ENCODE data around the gene KIDINS220. TPM values are rescaled to one million over a fixed set of nuclear protein-coding genes. Genes with fewer than 3 reads are reported as not detected.

The KIDINS220 gene
- total and polyA plus RNA-seq, 9 donors, result 39.9 to 70.0 (median 53.5) TPM

GRCh38 chr2:8684878-8685696 is 152.3 kb downstream of the KIDINS220 start:
- Histone ChIP-seq H3K27ac (ENCODE audit: low read length) (peak overlapping the region; percentile 59), H3K9me3 (replicated peaks; ENCODE audit: control insufficient read depth, low read depth, low read length) (no peaks in the 10 kb centered on the region), H3K4me1 (ENCODE audit: control insufficient read depth, insufficient read depth, low read length) (peaks cover 26% of the 10 kb centered on the region), H3K4me3 (ENCODE audit: low read length) (peak overlapping the region; percentile 44), H3K36me3 (ENCODE audit: control insufficient read depth, insufficient read depth, low read length) (no peaks in the 10 kb centered on the region), H3K27me3 (ENCODE audit: control insufficient read depth, insufficient read depth, low read length) (peaks cover 20% of the 10 kb centered on the region)
- WGBS (ENCODE audit: insufficient coverage), result under 1% methylated on average over 87 of the region's 87 CpGs
- DNase-seq, result peak; percentile 43

GRCh38 chr2:8684540-8684877 is 152.9 kb downstream of the KIDINS220 start:
- DNase-seq, result peak; percentile 66
- peaks cover 30% of the 10 kb centered on the region for H3K4me1 ChIP-seq (ENCODE audit: control insufficient read depth, insufficient read depth, low read length)
- H3K27me3 ChIP-seq (ENCODE audit: control insufficient read depth, insufficient read depth, low read length), result peaks cover 20% of the 10 kb centered on the region
- H3K36me3 ChIP-seq (ENCODE audit: control insufficient read depth, insufficient read depth, low read length), result no peaks in the 10 kb centered on the region
- H3K27ac ChIP-seq (ENCODE audit: low read length), result peak overlapping the region; percentile 59
- H3K4me3 ChIP-seq (ENCODE audit: low read length), result peak overlapping the region; percentile 44
- no peaks in the 10 kb centered on the region for H3K9me3 ChIP-seq (replicated peaks; ENCODE audit: control insufficient read depth, low read depth, low read length)
- whole genome bisulfite sequencing (ENCODE audit: insufficient coverage), result 33% methylated on average over 3 of the region's 3 CpGs

GRCh38 chr2:8682719-8683667 is 154.4 kb downstream of the KIDINS220 start:
- H3K4me1 ChIP-seq (ENCODE audit: control insufficient read depth, insufficient read depth, low read length), result peaks cover 39% of the 10 kb centered on the region
- no peaks in the 10 kb centered on the region for H3K36me3 ChIP-seq (ENCODE audit: control insufficient read depth, insufficient read depth, low read length)
- 14% methylated on average over 2 of the region's 30 CpGs for WGBS (ENCODE audit: insufficient coverage)
- H3K9me3 ChIP-seq (replicated peaks; ENCODE audit: control insufficient read depth, low read depth, low read length), result no peaks in the 10 kb centered on the region
- DNase-seq, result peak; percentile 54
- H3K27me3 ChIP-seq (ENCODE audit: control insufficient read depth, insufficient read depth, low read length), result peaks cover 20% of the 10 kb centered on the region
- H3K27ac ChIP-seq (ENCODE audit: low read length), result peak overlapping the region; percentile 69
- H3K4me3 ChIP-seq (ENCODE audit: low read length), result peak overlapping the region; percentile 60

GRCh38 chr2:8681786-8682692 is 155.4 kb downstream of the KIDINS220 start, which contains the start of gene ID2:
TSS of gene ID2 (plus strand) at chr2:8682056. CDS start at chr2:8682166, 110 bp downstream.
- under 1% methylated on average over 58 of the region's 70 CpGs for WGBS (ENCODE audit: insufficient coverage)
- H3K27me3 ChIP-seq (ENCODE audit: control insufficient read depth, insufficient read depth, low read length), result peaks cover 23% of the 10 kb centered on the region
- peak within 1 kb of the TSS; percentile 60 for H3K4me3 ChIP-seq (ENCODE audit: low read length)
- H3K27ac ChIP-seq (ENCODE audit: low read length), result peak within 1 kb of the TSS; percentile 91
- H3K9me3 ChIP-seq (replicated peaks; ENCODE audit: control insufficient read depth, low read depth, low read length), result no peaks in the 10 kb centered on the region
- H3K4me1 ChIP-seq (ENCODE audit: control insufficient read depth, insufficient read depth, low read length), result peaks cover 49% of the 10 kb centered on the region
- peak; percentile 100 for DNase-seq
- H3K36me3 ChIP-seq (ENCODE audit: control insufficient read depth, insufficient read depth, low read length), result no peaks in the 10 kb centered on the region

- Histone ChIP-seq H3K36me3 (ENCODE audit: control insufficient read depth, insufficient read depth, low read length) (no peaks in the 10 kb centered on the region), H3K27me3 (ENCODE audit: control insufficient read depth, insufficient read depth, low read length) (peaks cover 31% of the 10 kb centered on the region), H3K4me3 (ENCODE audit: low read length) (peak overlapping the region; percentile 56), H3K27ac (ENCODE audit: low read length) (peak overlapping the region; percentile 91), H3K4me1 (ENCODE audit: control insufficient read depth, insufficient read depth, low read length) (peaks cover 58% of the 10 kb centered on the region), H3K9me3 (replicated peaks; ENCODE audit: control insufficient read depth, low read depth, low read length) (no peaks in the 10 kb centered on the region)
- WGBS (ENCODE audit: insufficient coverage), result 7% methylated on average over 3 of the region's 30 CpGs
- peak; percentile 74 for DNase-seq
Measured at GRCh38 chr2:8680822-8681760, 156.3 kb downstream of the KIDINS220 start.

DNA sequence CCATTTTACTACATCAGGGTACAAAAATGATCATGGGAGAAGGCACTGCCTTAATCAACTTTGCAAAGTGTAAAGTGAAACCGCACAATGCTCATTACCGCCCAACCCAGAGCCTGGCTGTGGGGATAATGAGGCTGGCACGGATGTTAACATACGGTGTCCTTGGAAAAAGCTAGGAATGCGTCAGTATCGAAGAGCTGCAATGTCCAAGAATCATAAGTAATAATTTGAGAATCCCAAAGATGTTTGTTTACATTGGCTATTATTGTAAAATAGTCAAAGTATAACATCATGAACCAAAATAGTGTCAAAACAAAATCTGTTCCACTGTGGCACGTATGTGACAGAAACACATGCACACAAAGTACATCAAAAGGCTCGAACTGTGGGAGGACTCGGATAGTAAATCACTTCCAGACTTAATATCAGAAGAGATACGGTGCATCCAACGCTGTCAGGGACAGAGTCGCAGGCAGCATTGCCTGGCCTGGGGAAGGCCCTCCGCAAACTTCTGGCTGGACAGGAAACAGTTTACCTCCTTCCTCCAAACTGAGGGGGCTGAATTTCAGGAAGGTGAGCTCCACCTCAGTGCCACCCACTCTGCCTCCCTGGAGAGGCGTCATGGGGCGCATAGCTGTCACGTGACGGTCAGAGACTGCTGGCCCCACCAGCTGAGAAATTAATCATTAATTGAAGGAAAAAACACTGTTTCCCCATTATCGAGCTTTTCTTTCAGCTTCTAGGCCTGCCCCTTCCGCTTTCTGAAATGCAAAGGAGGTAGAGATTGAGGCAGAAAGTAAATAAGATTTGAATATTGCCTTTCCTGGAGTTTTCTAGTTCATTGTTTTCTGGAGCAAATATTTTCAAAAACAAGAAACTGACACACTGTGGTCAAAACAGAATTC is 157.3 kb downstream of the KIDINS220 start:
- peak; percentile 70 for DNase-seq
- no peaks in the 10 kb centered on the region for H3K36me3 ChIP-seq (ENCODE audit: control insufficient read depth, insufficient read depth, low read length)

GRCh38 chr2:8679567-8679826 is 157.9 kb downstream of the KIDINS220 start:
- WGBS (ENCODE audit: insufficient coverage), result 14% methylated on average over 3 of the region's 8 CpGs

More for the DNA sequence above, 157.3 kb downstream of the KIDINS220 start:
- 22% methylated on average over 9 of the region's 19 CpGs for WGBS (ENCODE audit: insufficient coverage)
- peak overlapping the region; percentile 91 for H3K27ac ChIP-seq (ENCODE audit: low read length)
- H3K4me3 ChIP-seq (ENCODE audit: low read length), result peak overlapping the region; percentile 58
- peaks cover 35% of the 10 kb centered on the region for H3K27me3 ChIP-seq (ENCODE audit: control insufficient read depth, insufficient read depth, low read length)
- peaks cover 64% of the 10 kb centered on the region for H3K4me1 ChIP-seq (ENCODE audit: control insufficient read depth, insufficient read depth, low read length)
- peaks cover 1% of the 10 kb centered on the region for H3K9me3 ChIP-seq (replicated peaks; ENCODE audit: control insufficient read depth, low read depth, low read length)

More at GRCh38 chr2:8679567-8679826, 157.9 kb downstream of the KIDINS220 start:
- peaks cover 7% of the 10 kb centered on the region for H3K9me3 ChIP-seq (replicated peaks; ENCODE audit: control insufficient read depth, low read depth, low read length)
- H3K36me3 ChIP-seq (ENCODE audit: control insufficient read depth, insufficient read depth, low read length), result no peaks in the 10 kb centered on the region
- H3K4me1 ChIP-seq (ENCODE audit: control insufficient read depth, insufficient read depth, low read length), result peaks cover 58% of the 10 kb centered on the region
- H3K27ac ChIP-seq (ENCODE audit: low read length), result peak overlapping the region; percentile 91
- DNase-seq, result no peak
- peaks cover 30% of the 10 kb centered on the region for H3K27me3 ChIP-seq (ENCODE audit: control insufficient read depth, insufficient read depth, low read length)
- peak overlapping the region; percentile 58 for H3K4me3 ChIP-seq (ENCODE audit: low read length)
